Uterus (tissue), 2 donors: ENCODE results near the gene ATRN.

Experiments used
- POLR2A ChIP-seq, 2 donors: fragments of 450-650 bp; IDR thresholded peaks; one replicate each; pipeline ENCODE4 v1.6.1; 2016; ENCODE audit warnings: antibody characterized with exemption in 2 of 2, mild to moderate bottlenecking in 1 of 2, moderate library complexity in 1 of 2
- TF ChIP-seq, protein P1 (sequence below), 4 experiments: fragments of 200-600 bp in 2 of 4; fragments of 450-650 bp in 2 of 4; sonication (generic) in 2 of 4; IDR thresholded peaks; one replicate each; pipeline ENCODE4 v1.5.1; 2016 to 2019; ENCODE audit warnings: antibody characterized with exemption in 4 of 4, mild to moderate bottlenecking in 2 of 4, moderate library complexity in 1 of 4

DNA sequence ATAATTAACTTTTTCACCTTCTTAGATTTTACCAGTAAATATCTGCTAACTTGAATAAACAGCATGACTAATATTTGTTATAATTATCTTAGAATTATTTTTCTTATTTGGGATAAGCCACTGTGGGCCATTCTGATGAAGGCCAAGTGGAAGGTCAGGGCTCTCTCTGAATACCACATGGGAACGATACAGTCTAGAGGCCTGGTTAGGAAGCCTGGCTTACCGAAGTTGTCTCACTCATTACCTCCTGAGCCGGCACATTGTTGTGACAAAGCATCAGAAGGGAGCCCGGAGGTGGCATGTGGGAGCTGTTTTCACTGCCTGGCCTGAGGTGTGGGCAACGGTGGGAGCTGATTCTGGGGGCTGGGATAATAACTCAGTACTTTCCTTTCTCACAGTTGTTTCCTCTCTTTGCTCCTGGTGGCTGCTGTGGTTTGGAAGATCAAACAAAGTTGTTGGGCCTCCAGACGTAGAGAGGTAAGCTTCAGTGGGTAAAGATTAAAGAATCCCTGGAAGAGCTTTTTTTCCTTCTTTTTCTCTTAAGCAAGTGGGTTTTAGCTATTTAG lies 163.2 kb downstream of the ATRN start:
- TF ChIP-seq, protein P1, sequence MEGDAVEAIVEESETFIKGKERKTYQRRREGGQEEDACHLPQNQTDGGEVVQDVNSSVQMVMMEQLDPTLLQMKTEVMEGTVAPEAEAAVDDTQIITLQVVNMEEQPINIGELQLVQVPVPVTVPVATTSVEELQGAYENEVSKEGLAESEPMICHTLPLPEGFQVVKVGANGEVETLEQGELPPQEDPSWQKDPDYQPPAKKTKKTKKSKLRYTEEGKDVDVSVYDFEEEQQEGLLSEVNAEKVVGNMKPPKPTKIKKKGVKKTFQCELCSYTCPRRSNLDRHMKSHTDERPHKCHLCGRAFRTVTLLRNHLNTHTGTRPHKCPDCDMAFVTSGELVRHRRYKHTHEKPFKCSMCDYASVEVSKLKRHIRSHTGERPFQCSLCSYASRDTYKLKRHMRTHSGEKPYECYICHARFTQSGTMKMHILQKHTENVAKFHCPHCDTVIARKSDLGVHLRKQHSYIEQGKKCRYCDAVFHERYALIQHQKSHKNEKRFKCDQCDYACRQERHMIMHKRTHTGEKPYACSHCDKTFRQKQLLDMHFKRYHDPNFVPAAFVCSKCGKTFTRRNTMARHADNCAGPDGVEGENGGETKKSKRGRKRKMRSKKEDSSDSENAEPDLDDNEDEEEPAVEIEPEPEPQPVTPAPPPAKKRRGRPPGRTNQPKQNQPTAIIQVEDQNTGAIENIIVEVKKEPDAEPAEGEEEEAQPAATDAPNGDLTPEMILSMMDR (IDR thresholded peaks at IDR 0.05) = no peak
- TF ChIP-seq POLR2A (IDR thresholded peaks at IDR 0.05) = no peak
